ENCODE results near the gene SPO11.

The SPO11 gene

GRCh38 chr20:57316795-57317201 is 12.8 kb upstream of the SPO11 start:
- TF ChIP-seq CTCF (IDR thresholded peaks at IDR 0.05), result no peak
- no peak overlapping the region for H3K27ac ChIP-seq
- no peaks in the 10 kb centered on the region for H3K9me3 ChIP-seq

GRCh38 chr20:57317316-57317788 is 12.3 kb upstream of the SPO11 start:
- DNase-seq, result no peak
- Histone ChIP-seq H3K4me1 (no peaks in the 10 kb centered on the region), H3K9me3 (no peaks in the 10 kb centered on the region), H3K4me3 (no peak overlapping the region), H3K36me3 (no peaks in the 10 kb centered on the region), H3K27me3 (peaks cover 0 to 28% of the 10 kb centered on the region in 2 donors), H3K27ac (no peak overlapping the region)
- no peak for TF ChIP-seq CTCF (IDR thresholded peaks at IDR 0.05)
- intact Hi-C loops (cut with DNase I; ENCODE audit: low total_unique reads), result no loop called here

More at GRCh38 chr20:57316795-57317201, 12.8 kb upstream of the SPO11 start:
- no peak overlapping the region for H3K4me3 ChIP-seq
- no peaks in the 10 kb centered on the region for H3K4me1 ChIP-seq
- H3K36me3 ChIP-seq, result no peaks in the 10 kb centered on the region
- peaks cover 0 to 26% of the 10 kb centered on the region in 2 donors for H3K27me3 ChIP-seq
- intact Hi-C loops (cut with DNase I; ENCODE audit: low total_unique reads), result no loop called here
- no peak for DNase-seq

- H3K27ac ChIP-seq, result no peak overlapping the region
- DNase-seq, result no peak
- H3K9me3 ChIP-seq, result no peaks in the 10 kb centered on the region
- H3K4me1 ChIP-seq, result no peaks in the 10 kb centered on the region
- no peak overlapping the region for H3K4me3 ChIP-seq
- H3K27me3 ChIP-seq, result peaks cover 0 to 29% of the 10 kb centered on the region in 2 donors
- H3K36me3 ChIP-seq, result no peaks in the 10 kb centered on the region
- no peak for TF ChIP-seq CTCF (IDR thresholded peaks at IDR 0.05)
- intact Hi-C loops (cut with DNase I; ENCODE audit: low total_unique reads), result no loop called here
These were observed 11.7 kb upstream of the SPO11 start for GRCh38 chr20:57317789-57318371.

- Histone ChIP-seq H3K27me3 (peaks cover 0 to 36% of the 10 kb centered on the region in 2 donors), H3K4me1 (no peaks in the 10 kb centered on the region), H3K4me3 (no peak overlapping the region), H3K36me3 (no peaks in the 10 kb centered on the region), H3K27ac (no peak overlapping the region), H3K9me3 (no peaks in the 10 kb centered on the region)
- intact Hi-C loops (cut with DNase I; ENCODE audit: low total_unique reads), result no loop called here
- no peak for DNase-seq
- TF ChIP-seq CTCF (IDR thresholded peaks at IDR 0.05), result no peak
These were observed 10.0 kb upstream of the SPO11 start for GRCh38 chr20:57319584-57319983.

GRCh38 chr20:57320358-57320757 is 9.2 kb upstream of the SPO11 start:
- H3K9me3 ChIP-seq, result no peaks in the 10 kb centered on the region
- TF ChIP-seq CTCF (IDR thresholded peaks at IDR 0.05), result no peak
- H3K4me3 ChIP-seq, result no peak overlapping the region
- H3K36me3 ChIP-seq, result no peaks in the 10 kb centered on the region
- no peak for DNase-seq
- no peak overlapping the region for H3K27ac ChIP-seq
- no peaks in the 10 kb centered on the region for H3K4me1 ChIP-seq
- intact Hi-C loops (cut with DNase I; ENCODE audit: low total_unique reads), result no loop called here
- H3K27me3 ChIP-seq, result peaks cover 0 to 41% of the 10 kb centered on the region in 2 donors

All from tibial artery (tissue), 4 donors.